Stimulated activated CD4-positive, alpha-beta T cell treated with anti-CD3 and anti-CD28 coated beads, Interleukin-12 subunit alpha, Interleukin-12 subunit beta, amount 100 ng/mL, for 4 hours (primary cell): ENCODE measurements around the gene NLRP5.
"Not testable (repeated sequence)": the region's sequence is repeated elsewhere in the genome, so short reads cannot be mapped to it uniquely, and the experiment has no call there.

Experiments
- DNase-seq: peaks from one replicate; pipeline ENCODE4 v3.0.0-alpha.2; 2020

Gene NLRP5

GRCh38 chr19:56099638-56100539 lies 113.3 kb downstream of the NLRP5 start:
- DNase-seq = no peak

GRCh38 chr19:56101095-56101494 lies 114.5 kb downstream of the NLRP5 start:
- DNase-seq = no peak

GRCh38 chr19:56101746-56102535 lies 115.4 kb downstream of the NLRP5 start:
- DNase-seq = no peak

- DNase-seq = no peak
Observed at GRCh38 chr19:56103027-56103614, 116.5 kb downstream of the NLRP5 start.

- no peak for DNase-seq
Observed at GRCh38 chr19:56104423-56104822, 117.8 kb downstream of the NLRP5 start.

GRCh38 chr19:56105090-56105701 lies 118.6 kb downstream of the NLRP5 start:
- DNase-seq = peak; percentile 43

- DNase-seq = not testable (repeated sequence)
Observed at GRCh38 chr19:56105831-56106396, 119.3 kb downstream of the NLRP5 start.

- no peak for DNase-seq
Observed at GRCh38 chr19:56106397-56106849, 119.8 kb downstream of the NLRP5 start.

GRCh38 chr19:56106993-56107392 lies 120.4 kb downstream of the NLRP5 start:
- DNase-seq = no peak

- no peak for DNase-seq
Observed at GRCh38 chr19:56107626-56108351, 121.2 kb downstream of the NLRP5 start.

- DNase-seq = no peak
Observed at GRCh38 chr19:56108447-56109195, 122.0 kb downstream of the NLRP5 start.

GRCh38 chr19:56109226-56109625 lies 122.7 kb downstream of the NLRP5 start:
- DNase-seq = no peak

GRCh38 chr19:56110515-56111448 lies 124.2 kb downstream of the NLRP5 start:
- no peak for DNase-seq
